ENCODE data around the gene ALS2CL. TPM values are rescaled to one million over a fixed set of nuclear protein-coding genes. Genes with fewer than 3 reads are reported as not detected.

The ALS2CL gene
- total RNA-seq, 3 donors from 2014 or later (not counting 1 experiment from before 2014, with no cell fraction given) = 0.07 to 1.3 (median 0.70) TPM

DNA sequence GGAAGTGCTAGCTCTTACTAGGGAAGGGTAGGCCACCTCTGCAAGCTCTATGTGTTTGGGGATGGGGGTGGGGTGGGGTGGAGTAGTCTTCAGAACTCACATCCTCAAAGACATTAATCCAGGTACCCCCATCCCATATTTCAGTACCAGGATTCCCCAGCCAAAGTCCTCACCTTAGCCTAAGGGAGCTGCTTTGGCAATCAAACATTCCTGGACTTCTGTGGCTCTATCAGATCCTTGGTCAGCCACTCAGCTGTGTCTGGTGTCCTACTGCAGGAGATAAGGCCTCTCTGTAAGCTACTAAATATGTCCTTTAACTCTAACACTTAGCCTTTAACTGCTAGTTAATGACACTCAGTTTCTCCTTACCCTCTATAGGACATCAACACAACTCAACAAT lies 54.3 kb downstream of the ALS2CL start:
- no peak overlapping the region for H3K27ac ChIP-seq (ENCODE audit: low read length)
- H3K27me3 ChIP-seq (ENCODE audit: control insufficient read depth, insufficient read depth, low read length) = no peaks in the 10 kb centered on the region
- H3K36me3 Mint-ChIP-seq = peaks cover 8% of the 10 kb centered on the region
- ATAC-seq (no peak), DNase-seq (no peak)
- TF ChIP-seq, protein P1, sequence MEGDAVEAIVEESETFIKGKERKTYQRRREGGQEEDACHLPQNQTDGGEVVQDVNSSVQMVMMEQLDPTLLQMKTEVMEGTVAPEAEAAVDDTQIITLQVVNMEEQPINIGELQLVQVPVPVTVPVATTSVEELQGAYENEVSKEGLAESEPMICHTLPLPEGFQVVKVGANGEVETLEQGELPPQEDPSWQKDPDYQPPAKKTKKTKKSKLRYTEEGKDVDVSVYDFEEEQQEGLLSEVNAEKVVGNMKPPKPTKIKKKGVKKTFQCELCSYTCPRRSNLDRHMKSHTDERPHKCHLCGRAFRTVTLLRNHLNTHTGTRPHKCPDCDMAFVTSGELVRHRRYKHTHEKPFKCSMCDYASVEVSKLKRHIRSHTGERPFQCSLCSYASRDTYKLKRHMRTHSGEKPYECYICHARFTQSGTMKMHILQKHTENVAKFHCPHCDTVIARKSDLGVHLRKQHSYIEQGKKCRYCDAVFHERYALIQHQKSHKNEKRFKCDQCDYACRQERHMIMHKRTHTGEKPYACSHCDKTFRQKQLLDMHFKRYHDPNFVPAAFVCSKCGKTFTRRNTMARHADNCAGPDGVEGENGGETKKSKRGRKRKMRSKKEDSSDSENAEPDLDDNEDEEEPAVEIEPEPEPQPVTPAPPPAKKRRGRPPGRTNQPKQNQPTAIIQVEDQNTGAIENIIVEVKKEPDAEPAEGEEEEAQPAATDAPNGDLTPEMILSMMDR (IDR thresholded peaks at IDR 0.05) = no peak
- peaks cover 10 to 35% of the 10 kb centered on the region in 2 donors for H3K27me3 Mint-ChIP-seq (ENCODE audit: low read depth in 2 of 2)
- H3K4me3 ChIP-seq (ENCODE audit: low read length) = no peak overlapping the region
- H3K4me1 ChIP-seq (ENCODE audit: control insufficient read depth, insufficient read depth, low read length) = no peaks in the 10 kb centered on the region
- no peaks in the 10 kb centered on the region for H3K9me3 Mint-ChIP-seq
- H3K9me3 ChIP-seq (ENCODE audit: control insufficient read depth, insufficient read depth, low read length) = peaks cover 3% of the 10 kb centered on the region
- no peak overlapping the region for H3K4me3 Mint-ChIP-seq
- H3K36me3 ChIP-seq (ENCODE audit: control insufficient read depth, insufficient read depth, low read length) = no peaks in the 10 kb centered on the region
- H3K4me1 Mint-ChIP-seq = no peaks in the 10 kb centered on the region
- no peak overlapping the region for H3K27ac Mint-ChIP-seq
- intact Hi-C loops (cut with micrococcal nuclease) = no loop called here

DNA sequence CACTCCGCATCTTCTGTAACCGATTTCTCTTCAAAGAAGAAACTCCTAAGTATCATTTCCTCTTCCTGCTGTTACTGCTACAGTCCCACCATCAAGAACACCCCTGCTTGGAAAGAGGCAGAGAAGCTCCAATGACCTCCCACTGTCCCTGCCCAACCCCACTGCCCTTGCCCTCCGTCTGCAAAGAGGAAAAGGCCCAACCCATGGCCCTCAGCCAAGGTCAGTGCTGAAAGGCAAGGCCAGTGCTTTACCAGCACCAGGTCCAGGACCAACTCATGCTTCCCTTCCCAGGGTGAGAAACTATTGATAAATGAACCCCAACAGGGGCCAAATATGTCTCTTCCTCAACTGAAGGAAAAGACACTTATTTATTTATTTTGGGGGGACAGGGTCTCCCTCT lies 58.6 kb downstream of the ALS2CL start:
- Histone ChIP-seq H3K36me3 (ENCODE audit: control insufficient read depth, insufficient read depth, low read length) (no peaks in the 10 kb centered on the region), H3K4me3 (ENCODE audit: low read length) (no peak overlapping the region), H3K9me3 (ENCODE audit: control insufficient read depth, insufficient read depth, low read length) (no peaks in the 10 kb centered on the region), H3K27ac (ENCODE audit: low read length) (no peak overlapping the region), H3K27me3 (ENCODE audit: control insufficient read depth, insufficient read depth, low read length) (no peaks in the 10 kb centered on the region), H3K4me1 (ENCODE audit: control insufficient read depth, insufficient read depth, low read length) (peaks cover 7% of the 10 kb centered on the region)
- H3K36me3 Mint-ChIP-seq = no peaks in the 10 kb centered on the region
- intact Hi-C loops (cut with micrococcal nuclease) = no loop called here
- H3K27me3 Mint-ChIP-seq (ENCODE audit: low read depth in 2 of 2) = peaks cover 0 to 3% of the 10 kb centered on the region in 2 donors
- ATAC-seq = no peak
- TF ChIP-seq, protein P1 (IDR thresholded peaks at IDR 0.05) = no peak
- no peaks in the 10 kb centered on the region for H3K9me3 Mint-ChIP-seq
- no peak for DNase-seq
- peaks cover 5% of the 10 kb centered on the region in 2 donors for H3K4me1 Mint-ChIP-seq
- WGBS (ENCODE audit: insufficient coverage) = 54% methylated on average over 3 of the region's 3 CpGs
- H3K27ac Mint-ChIP-seq = no peak overlapping the region
- no peak overlapping the region for H3K4me3 Mint-ChIP-seq

DNA sequence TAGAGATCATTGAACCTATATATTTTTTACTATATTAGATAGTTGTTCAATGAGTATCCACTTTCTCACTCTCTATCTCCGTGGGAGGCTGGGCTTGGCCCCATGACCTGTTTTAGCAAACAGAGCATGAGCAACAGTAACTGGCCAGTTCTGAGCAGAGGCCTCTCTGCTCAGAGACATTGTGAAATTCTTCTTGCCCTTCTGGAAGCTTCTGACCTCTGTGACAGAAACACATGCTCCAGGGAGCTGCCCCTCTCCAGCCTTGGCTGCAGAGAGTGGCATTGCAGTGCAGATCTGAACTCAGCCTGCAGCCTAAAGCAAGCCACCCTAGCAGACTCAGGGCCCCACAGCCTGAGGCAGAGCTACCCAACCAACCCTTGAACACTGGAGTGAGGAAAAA lies 60.7 kb downstream of the ALS2CL start:
- H3K27me3 Mint-ChIP-seq (ENCODE audit: low read depth in 2 of 2) = peaks cover 0 to 3% of the 10 kb centered on the region in 2 donors
- H3K36me3 Mint-ChIP-seq = no peaks in the 10 kb centered on the region
- Histone ChIP-seq H3K9me3 (ENCODE audit: control insufficient read depth, insufficient read depth, low read length) (no peaks in the 10 kb centered on the region), H3K27ac (ENCODE audit: low read length) (no peak overlapping the region), H3K4me3 (ENCODE audit: low read length) (no peak overlapping the region), H3K4me1 (ENCODE audit: control insufficient read depth, insufficient read depth, low read length) (peaks cover 12% of the 10 kb centered on the region), H3K36me3 (ENCODE audit: control insufficient read depth, insufficient read depth, low read length) (no peaks in the 10 kb centered on the region), H3K27me3 (ENCODE audit: control insufficient read depth, insufficient read depth, low read length) (no peaks in the 10 kb centered on the region)
- no peak overlapping the region for H3K27ac Mint-ChIP-seq
- ATAC-seq = no peak
- no peak for DNase-seq
- TF ChIP-seq, protein P1 (IDR thresholded peaks at IDR 0.05) = no peak
- 100% methylated on average over 1 of the region's 1 CpG for WGBS (ENCODE audit: insufficient coverage)
- peaks cover 5 to 12% of the 10 kb centered on the region in 2 donors for H3K4me1 Mint-ChIP-seq
- intact Hi-C loops (cut with micrococcal nuclease) = no loop called here
- H3K9me3 Mint-ChIP-seq = no peaks in the 10 kb centered on the region
- no peak overlapping the region for H3K4me3 Mint-ChIP-seq
